HepG2 (cell line): ENCODE measurements around the gene RNASE8. TPM values are rescaled to one million over a fixed set of nuclear protein-coding genes. Genes with fewer than 3 reads are reported as not detected.

ENCODE experiments used
- ATAC-seq: fragments of 200-7000 bp; cut with Tn5 transposase; 3 replicates; pipeline ENCODE4 v1.9.1; 2020; ENCODE audit warnings: mild to moderate bottlenecking, moderate library complexity
- BruUV-seq: library from RNA; stranded (reverse); fragments of 400-500 nt; replicated peaks from 2 replicates; lab custom pipeline; 2021; lab: Mats Ljungman, UMichigan
- CTCF ChIA-PET: fragments of 300-600 bp; formaldehyde crosslinking; extraction: SDS; loops from one replicate; lab custom pipeline; 2021; ENCODE audit warnings: low total read pairs, inconsistent platforms, low intra/inter-chr PET ratio; lab: Yijun Ruan, JAX
- POLR2A ChIA-PET: fragments of 350-600 bp; sonication (Branson Sonifier 250); formaldehyde crosslinking; loops from one replicate; lab custom pipeline; 2020; ENCODE audit warnings: antibody characterized with exemption, inconsistent platforms; lab: Yijun Ruan, JAX
- DNase-seq: peaks from one replicate; pipeline ENCODE4 v3.0.0-alpha.2; 2015; ENCODE audit warnings: low spot score
- FAIRE-seq: peaks from 3 replicates; lab custom pipeline; 2011; peaks lifted over from hg19 to GRCh38; lab: Jason Lieb, UNC
- H2AFZ ChIP-seq: one replicate; pipeline ENCODE4 v1.6.1; 2011; ENCODE audit warnings: low read length, inconsistent platforms
- H3K27ac ChIP-seq: fragments of 300-600 bp; 3 replicates; pipeline ENCODE4 v1.8.0; 2011; ENCODE audit warnings: mixed run types, mild to moderate bottlenecking, mixed read lengths, low read length, inconsistent platforms; ENCODE audit not compliant: insufficient read depth; ENCODE audit errors: extremely low read length
- H3K27me3 ChIP-seq, 2 experiments: fragments of 200-600 bp in 1 of 2; 2 replicates in 1 of 2; 3 replicates in 1 of 2; pipeline versions ENCODE4 v1.6.0 to v1.8.0; 2011; ENCODE audit warnings: low read length in 2 of 2, mild to moderate bottlenecking in 2 of 2, moderate library complexity in 2 of 2, inconsistent platforms in 1 of 2; ENCODE audit not compliant: insufficient read depth in 2 of 2, control insufficient read depth in 1 of 2
- H3K36me3 ChIP-seq, 2 experiments: fragments of 200-600 bp in 1 of 2; replicated peaks in 1 of 2; 2 replicates in 1 of 2; 3 replicates in 1 of 2; pipeline versions ENCODE4 v1.5.1 to v1.8.0; 2011; ENCODE audit warnings: low read length in 2 of 2, inconsistent platforms in 1 of 2; ENCODE audit not compliant: insufficient read depth in 2 of 2, control insufficient read depth in 1 of 2
- H3K4me1 ChIP-seq: 2 replicates; pipeline ENCODE4 v1.5.1; 2012; ENCODE audit warnings: low read length, inconsistent platforms; ENCODE audit not compliant: insufficient read depth
- H3K4me2 ChIP-seq: 2 replicates; pipeline ENCODE4 v1.6.0; 2011; ENCODE audit warnings: low read depth, low read length, inconsistent platforms
- H3K4me3 ChIP-seq, 3 experiments: fragments of 200-600 bp in 1 of 3; sonication (generic), shearing (Covaris generic) in 1 of 3; replicated peaks in 1 of 3; 2 replicates each; pipeline ENCODE4 v1.5.1; 2011 to 2016; ENCODE audit warnings: low read length in 3 of 3, inconsistent platforms in 2 of 3, low read depth in 2 of 3, mild to moderate bottlenecking in 2 of 3, control low read depth in 1 of 3, mixed read lengths in 1 of 3; ENCODE audit not compliant: insufficient read depth in 1 of 3
- H3K79me2 ChIP-seq: one replicate; pipeline ENCODE4 v1.6.1; 2011; ENCODE audit warnings: low read length, inconsistent platforms; ENCODE audit not compliant: insufficient read depth
- H3K9ac ChIP-seq: 2 replicates; pipeline ENCODE4 v1.6.0; 2011; ENCODE audit warnings: mild to moderate bottlenecking, low read depth, low read length, inconsistent platforms; ENCODE audit not compliant: insufficient read depth
- H3K9me3 ChIP-seq: 2 replicates; pipeline ENCODE4 v1.5.1; 2012; ENCODE audit warnings: mild to moderate bottlenecking, low read length
- H4K20me1 ChIP-seq: 2 replicates; pipeline ENCODE4 v1.6.0; 2011; ENCODE audit warnings: inconsistent platforms, mild to moderate bottlenecking, low read length, moderate library complexity; ENCODE audit not compliant: insufficient read depth
- BCL6 ChIP-seq: IDR thresholded peaks from 2 replicates; pipeline ENCODE4 v1.6.1; 2016; ENCODE audit warnings: missing genetic modification reagents, missing compliant biosample characterization
- CENPBD1 ChIP-seq: sonication (generic); formaldehyde crosslinking; IDR thresholded peaks from 2 replicates; pipeline ENCODE4 v1.8.0; 2022; ENCODE audit warnings: missing genetic modification reagents, low read depth, mild to moderate bottlenecking, borderline replicate concordance
- FOSL2 ChIP-seq: sonication (generic); formaldehyde crosslinking; IDR thresholded peaks from 2 replicates; pipeline ENCODE4 v1.4.0; 2020; ENCODE audit warnings: missing genetic modification reagents
- FOXO4 ChIP-seq: sonication (generic); formaldehyde crosslinking; conservative IDR thresholded peaks from 2 replicates; pipeline ENCODE4 v1.8.1; 2023; ENCODE audit warnings: missing genetic modification reagents
- HINFP ChIP-seq: sonication (generic); formaldehyde crosslinking; IDR thresholded peaks from 2 replicates; pipeline ENCODE4 v1.4.0; 2020; ENCODE audit warnings: low read depth, mild to moderate bottlenecking, missing genetic modification reagents
- PAXIP1 ChIP-seq: sonication (generic); formaldehyde crosslinking; conservative IDR thresholded peaks from 2 replicates; pipeline ENCODE4 v1.4.0; 2020; ENCODE audit warnings: mild to moderate bottlenecking, missing genetic modification reagents, moderate library complexity
- RBAK ChIP-seq: sonication (generic); formaldehyde crosslinking; IDR thresholded peaks from 2 replicates; pipeline ENCODE4 v1.5.1; 2020; ENCODE audit warnings: mild to moderate bottlenecking, missing genetic modification reagents
- THYN1 ChIP-seq: sonication (generic); formaldehyde crosslinking; IDR thresholded peaks from 2 replicates; pipeline ENCODE4 v1.8.1; 2023; ENCODE audit warnings: low read depth, mild to moderate bottlenecking, moderate library complexity, missing genetic modification reagents, borderline replicate concordance
- ZFX ChIP-seq: sonication (generic); formaldehyde crosslinking; IDR thresholded peaks from 2 replicates; pipeline ENCODE4 v1.4.0; 2020; ENCODE audit warnings: mild to moderate bottlenecking, low read depth, missing genetic modification reagents, moderate library complexity
- ZNF484 ChIP-seq: sonication (generic); formaldehyde crosslinking; IDR thresholded peaks from 2 replicates; pipeline ENCODE4 v1.5.1; 2020; ENCODE audit warnings: mild to moderate bottlenecking, low read depth, missing genetic modification reagents, borderline replicate concordance
- ZNF710 ChIP-seq: sonication (generic); formaldehyde crosslinking; IDR thresholded peaks from 2 replicates; pipeline ENCODE4 v1.5.0; 2020; ENCODE audit warnings: mild to moderate bottlenecking, missing genetic modification reagents, borderline replicate concordance
- whole genome bisulfite sequencing: methylation state at CpG from one replicate; pipeline ENCODE4 v1.1.6; 2017; ENCODE audit warnings: low lambda C conversion rate; 5-methylcytosine and 5-hydroxymethylcytosine counted together
- in situ Hi-C: cut with HindIII; loops from 2 replicates; pipeline ENCODE4 v1.10.0; 2017; ENCODE audit warnings: low pct_unique_long_range_greater_than_20kb; ENCODE audit not compliant: extremely low pct_ligation_motif_present
- intact Hi-C: fragments of 100-400 bp; cut with micrococcal nuclease; formaldehyde crosslinking; loops from one replicate; pipeline ENCODE4 v1.10.0; 2022; ENCODE audit not compliant: unreplicated experiment
- polyA plus RNA-seq, 8 experiments: library from polyadenylated mRNA; depleted of rRNA in 3 of 8; stranded (reverse) in 7 of 8; unstranded in 1 of 8; fragments of >200 nt; fragmentation: Illumina TruSeq in 4 of 8; extraction: Trizol in 4 of 8; gene quantifications; 2 replicates each; pipeline versions ENCODE4 v1.2.1 to v1.2.3, GENCODE V29; 2011 to 2016; ENCODE audit warnings: low read depth in 4 of 8, missing spikeins in 1 of 8, mixed read lengths in 1 of 8; ENCODE audit not compliant: insufficient read depth in 1 of 8
- total RNA-seq, 5 experiments: library from RNA; depleted of rRNA; stranded (reverse); fragments of >200 nt; fragmentation: Illumina TruSeq; extraction: Trizol; gene quantifications; 2 replicates each; pipeline ENCODE4 v1.2.3, GENCODE V29; 2016; ENCODE audit warnings: low read depth in 1 of 5

Gene RNASE8
- total and polyA plus RNA-seq, 2 of the 13 experiments (the other 11 are each of a cell fraction or from before 2014, with no cell fraction given): not detected

GRCh38 chr14:21056520-21057163 is 980 bp upstream of the RNASE8 start (continued):
- TF ChIP-seq HINFP (CRISPR knock-in tag): 0 out of 2 replicates have a peak, but pooled peaks have one; percentile 40

- Histone ChIP-seq H3K4me2 (peak overlapping the region; percentile 19; the same call in 1 of the 2 replicates), H3K36me3 (no peaks in the 10 kb centered on the region), H3K4me1 (peaks cover 99% of the 10 kb centered on the region), H3K4me3 (no peak overlapping the region), H3K9me3 (no peaks in the 10 kb centered on the region), H3K79me2 (no peaks in the 10 kb centered on the region), H3K27me3 (no peaks in the 10 kb centered on the region), H2AFZ (no peak overlapping the region), H3K27ac (peak overlapping the region; percentile 43), H3K9ac (peak overlapping the region; percentile 6; the same call in 1 of the 2 replicates), H4K20me1 (no peaks in the 10 kb centered on the region)
- ATAC-seq (no peak), FAIRE-seq (no peak), DNase-seq (no peak)
- no TSS peak for BruUV-seq
- intact Hi-C loops (loop anchor here (5.0 kb wide), 1 partner anchor 377 kb away; the partner anchor contains the start of gene RNASE4), in situ Hi-C loops (no loop called here)
- POLR2A ChIA-PET: interaction anchor here (1.3 to 4.3 kb wide), 3 partner anchors 10 to 44 kb away, joined by 7 to 77 read pairs (median 7); partner anchors contain the start of gene ARHGEF40
- 26% methylated on average over 5 of the region's 5 CpGs for WGBS
- CTCF ChIA-PET: interaction anchor here (0.9 to 1.9 kb wide), 2 partner anchors 34 to 44 kb away, joined by 3 to 5 read pairs; no protein-coding TSS in a partner anchor
- TF ChIP-seq THYN1 (CRISPR knock-in tag): no peak
- 0 out of 2 replicates have a peak, but pooled peaks have one; percentile 36 for TF ChIP-seq PAXIP1 (CRISPR knock-in tag)
- TF ChIP-seq ZNF484 (CRISPR knock-in tag): no peak
- no peak for TF ChIP-seq FOXO4 (CRISPR knock-in tag)
- no peak for TF ChIP-seq RBAK
- TF ChIP-seq ZNF710 (CRISPR knock-in tag): no peak
- TF ChIP-seq FOSL2 (CRISPR knock-in tag): no peak
- TF ChIP-seq BCL6 (CRISPR knock-in tag): no peak
- TF ChIP-seq CENPBD1: no peak
- peak; percentile 18; the same call in 1 of the 2 replicates for TF ChIP-seq ZFX (CRISPR knock-in tag)
Measured at GRCh38 chr14:21058903-21059302, 1.3 kb downstream of the RNASE8 start.
